ENCODE measurements around the gene KCND3.
"Not testable (repeated sequence)": the region's sequence is repeated elsewhere in the genome, so short reads cannot be mapped to it uniquely, and the experiment has no call there.

Gene KCND3

DNA sequence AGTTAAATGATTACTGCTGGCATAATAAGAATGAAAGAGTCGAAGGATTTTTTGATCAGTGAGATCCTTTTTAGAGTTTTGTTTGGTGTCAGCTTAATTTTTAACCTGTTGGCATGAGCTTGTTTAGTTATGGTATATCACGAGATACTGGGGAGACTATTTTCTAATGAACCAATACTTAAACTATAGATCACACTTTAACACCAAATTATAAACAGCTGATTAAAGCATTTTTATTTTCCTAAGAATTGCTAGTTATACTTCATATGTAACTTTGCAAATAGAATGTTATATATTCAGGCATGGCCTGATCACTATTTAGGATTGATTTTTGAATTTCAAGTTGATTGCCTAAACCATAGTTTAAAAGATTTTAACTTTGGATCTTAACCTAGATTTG, 227.8 kb downstream of the KCND3 start:
- no peak for DNase-seq

DNA sequence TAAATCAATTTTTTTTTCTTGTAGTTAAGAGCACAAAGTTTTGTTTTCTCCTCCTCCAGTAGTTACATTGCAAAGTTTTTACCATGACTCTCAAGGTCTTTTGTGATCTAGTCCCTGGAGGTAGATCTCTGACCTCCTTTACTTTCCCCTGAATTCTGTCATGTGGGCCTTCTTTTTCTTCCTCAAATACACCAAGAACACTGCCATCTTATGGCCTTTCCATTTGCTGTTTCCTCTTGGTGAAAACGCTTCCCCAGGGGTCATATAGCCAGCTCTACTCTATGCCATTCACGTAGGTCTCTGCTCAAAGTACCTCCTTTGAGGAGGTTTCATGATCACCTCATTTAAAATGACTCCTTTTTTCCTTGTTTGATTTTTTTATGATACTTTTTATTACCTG, 231.1 kb downstream of the KCND3 start:
- DNase-seq = no peak

- no peak for DNase-seq
These were observed 233.3 kb downstream of the KCND3 start for GRCh38 chr1:111756124-111756513.

- DNase-seq = peak; percentile 92
These were observed 233.9 kb downstream of the KCND3 start, which contains the start of gene DDX20 for GRCh38 chr1:111755331-111756123. Gene DDX20, plus strand, starts transcription at chr1:111755901. Its CDS starts 24 bp downstream, at chr1:111755925.

DNA sequence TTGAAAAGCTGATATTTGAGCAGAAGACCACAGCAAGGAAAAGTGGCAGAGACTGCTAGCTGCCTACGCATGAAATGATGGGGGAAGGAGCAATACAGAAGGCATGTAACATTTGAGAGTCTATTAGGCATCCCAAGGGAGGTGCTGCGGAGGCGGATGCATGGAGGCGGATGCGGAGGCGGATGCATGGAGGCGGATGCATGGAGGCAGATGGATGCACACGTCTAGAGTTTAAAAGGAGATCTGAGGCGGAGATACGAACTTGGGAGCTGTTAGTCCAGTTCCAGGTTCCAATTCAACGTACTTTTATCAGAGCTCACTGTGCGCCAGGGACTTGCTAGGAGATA, 234.5 kb downstream of the KCND3 start:
- no peak for DNase-seq

GRCh38 chr1:111751906-111752575, 237.4 kb downstream of the KCND3 start:
- no peak for DNase-seq

GRCh38 chr1:111750856-111751255, 238.6 kb downstream of the KCND3 start:
- no peak for DNase-seq

- no peak for DNase-seq
These were observed 239.8 kb downstream of the KCND3 start for GRCh38 chr1:111749628-111750027.

- DNase-seq = no peak
These were observed 241.5 kb downstream of the KCND3 start for GRCh38 chr1:111747947-111748346.

GRCh38 chr1:111747282-111747734, 242.2 kb downstream of the KCND3 start:
- peak; percentile 68 for DNase-seq

GRCh38 chr1:111746614-111746999, 242.9 kb downstream of the KCND3 start:
- no peak for DNase-seq

GRCh38 chr1:111745675-111746613, 243.5 kb downstream of the KCND3 start:
- no peak for DNase-seq

- DNase-seq = no peak
These were observed 245.8 kb downstream of the KCND3 start for GRCh38 chr1:111743679-111744101.

- DNase-seq = no peak
These were observed 246.4 kb downstream of the KCND3 start for GRCh38 chr1:111742938-111743549.

DNA sequence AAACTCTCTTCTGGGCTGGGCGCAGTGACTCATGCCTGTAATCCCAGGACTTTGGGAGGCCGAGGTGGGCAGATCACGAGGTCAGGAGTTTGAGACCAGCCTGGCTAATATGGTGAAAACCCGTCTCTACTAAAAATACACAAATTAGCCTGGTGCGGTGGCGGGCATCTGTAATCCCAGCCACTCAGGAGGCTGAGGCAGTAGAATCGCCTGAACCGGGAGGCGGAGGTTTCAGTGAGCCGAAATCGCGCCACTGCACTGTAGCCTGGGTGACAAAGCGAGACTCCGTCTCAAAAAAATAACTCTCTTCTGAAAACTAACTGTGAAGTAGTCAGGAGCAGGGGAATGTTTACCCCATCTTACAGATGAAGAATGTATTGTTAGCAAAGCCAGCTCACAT, 247.2 kb downstream of the KCND3 start:
- not testable (repeated sequence) for DNase-seq

DNA sequence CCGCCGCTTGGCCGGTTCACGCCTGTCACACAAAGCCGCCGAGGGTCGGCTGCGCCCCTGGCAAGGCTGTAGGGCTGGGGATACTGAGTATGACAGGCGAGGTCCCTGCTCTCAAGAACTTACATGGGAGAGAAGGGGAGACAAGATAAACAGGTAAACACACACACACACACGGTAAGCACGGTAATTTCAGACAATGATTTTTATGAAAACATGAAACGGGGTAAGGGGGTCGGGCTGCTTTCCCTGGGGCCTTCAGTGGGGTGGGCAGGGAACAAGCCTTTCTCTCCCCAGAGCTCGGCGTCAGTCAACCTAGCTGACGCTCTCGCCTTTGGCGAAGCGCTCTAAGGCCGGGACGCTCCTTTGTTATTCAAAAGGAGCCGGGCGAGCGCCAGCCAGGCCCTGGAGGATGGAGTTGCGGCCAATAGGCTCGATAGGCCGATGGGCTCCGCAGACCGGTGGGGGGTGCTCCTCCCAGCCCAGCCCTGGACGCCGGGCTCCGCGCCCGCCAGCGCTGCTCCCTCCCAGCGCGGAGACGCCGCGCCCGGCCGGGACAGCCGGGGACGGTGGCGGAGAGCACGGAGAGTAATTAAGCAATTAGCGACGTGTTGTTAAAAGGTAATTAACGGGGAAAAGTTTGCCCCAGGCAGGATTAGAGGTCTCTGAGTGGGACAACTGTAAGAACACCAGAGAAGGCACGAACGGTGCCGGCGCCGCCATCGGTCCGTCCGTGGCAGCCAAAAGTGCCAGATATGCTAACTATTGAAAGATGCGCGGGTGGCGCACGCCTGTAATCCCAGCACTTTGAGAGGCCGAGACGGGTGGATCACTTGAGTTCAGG, 249.3 kb downstream of the KCND3 start:
- no peak for DNase-seq

- DNase-seq = no peak
These were observed 250.1 kb downstream of the KCND3 start, which contains the start of gene INKA2 for GRCh38 chr1:111739194-111739924. Gene INKA2, minus strand, starts transcription at chr1:111739395. Its CDS starts 153 bp downstream, at chr1:111739242.

DNA sequence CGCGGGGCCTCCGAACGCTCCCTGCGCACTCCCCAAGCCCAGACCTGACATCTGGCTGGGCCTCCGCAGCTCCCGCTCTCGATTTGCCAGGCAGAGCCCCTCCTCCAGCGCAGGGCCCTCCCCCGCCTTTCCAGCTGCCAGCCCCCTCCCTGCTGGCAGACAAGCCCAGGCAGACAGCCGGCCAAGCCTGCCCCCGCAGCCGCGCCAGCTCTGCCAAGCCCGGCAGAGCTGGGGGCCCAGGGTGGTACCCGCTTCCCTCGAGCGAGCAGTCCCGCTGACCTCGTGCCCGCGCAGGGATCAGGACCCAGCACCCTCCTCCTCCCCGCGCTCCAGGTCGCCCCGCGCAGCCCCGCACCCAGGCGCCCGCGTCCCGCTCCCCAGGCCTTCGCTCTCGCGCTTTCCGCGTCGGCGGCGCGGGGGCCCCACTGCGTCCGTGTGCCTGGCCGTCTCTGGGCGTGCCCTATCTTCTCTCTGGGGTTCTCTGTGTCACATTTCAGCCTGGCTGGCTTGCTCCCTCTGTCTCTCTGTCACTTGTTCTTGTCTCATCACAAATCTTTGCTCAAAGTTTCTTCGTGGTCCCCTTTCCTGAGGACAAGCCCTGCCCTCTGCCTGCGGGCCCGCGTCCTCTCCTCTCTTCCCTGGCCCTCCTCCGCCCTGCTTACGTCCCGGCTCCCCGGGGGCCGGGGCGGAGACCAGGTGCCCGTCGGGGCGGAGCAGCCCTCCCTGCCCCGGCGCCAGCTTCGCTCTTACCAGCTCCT, 250.9 kb downstream of the KCND3 start:
- DNase-seq = no peak

DNA sequence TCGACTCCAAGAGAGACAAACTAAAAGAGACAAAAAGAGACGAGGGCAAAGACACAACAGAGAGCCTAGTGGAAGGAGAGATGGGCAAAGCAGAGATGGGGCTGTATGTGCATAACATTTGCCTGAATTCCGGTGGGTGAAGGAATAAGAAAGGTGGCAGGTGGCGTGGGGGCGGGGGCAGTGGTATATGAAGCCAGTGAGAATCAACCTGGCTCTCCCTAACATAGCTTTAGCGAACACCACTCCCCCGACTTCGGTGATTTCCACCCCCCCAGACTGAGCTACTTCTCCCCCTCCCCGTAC, 251.4 kb downstream of the KCND3 start:
- no peak for DNase-seq
